Bronchial epithelial cell (primary cell): Measurements from ENCODE around the gene PSORS1C2. TPM values are rescaled to one million over a fixed set of nuclear protein-coding genes. Genes with fewer than 3 reads are reported as not detected.

Experiments
- DNase-seq: peaks from one replicate; pipeline ENCODE4 v3.0.0-alpha.2; 2010; ENCODE audit warnings: low read depth
- FAIRE-seq: peaks from 2 replicates; lab custom pipeline; 2011; peaks lifted over from hg19 to GRCh38; lab: Jason Lieb, UNC
- H3K27me3 ChIP-seq: 2 replicates; pipeline ENCODE4 v1.5.1; 2011; ENCODE audit warnings: low read length; ENCODE audit not compliant: control insufficient read depth, insufficient read depth
- H3K36me3 ChIP-seq: 2 replicates; pipeline ENCODE4 v1.5.1; 2011; ENCODE audit warnings: low read length; ENCODE audit not compliant: control insufficient read depth, insufficient read depth
- H3K4me3 ChIP-seq: 2 replicates; pipeline ENCODE4 v1.5.1; 2011; ENCODE audit warnings: mild to moderate bottlenecking, low read depth, low read length, control low read depth
- total RNA-seq: library from RNA; depleted of rRNA; stranded (reverse); fragments of >200 nt; gene quantifications from 2 replicates; pipeline ENCODE4 v1.2.1, GENCODE V29; 2014
- TF ChIP-seq, protein P1 (sequence below): IDR thresholded peaks from 2 replicates; pipeline ENCODE4 v1.5.1; 2011; ENCODE audit warnings: mild to moderate bottlenecking, moderate library complexity, low read length, control low read depth, inconsistent platforms; ENCODE audit not compliant: insufficient read depth, severe bottlenecking

Gene PSORS1C2
- total RNA-seq, 1 donor from 2014 or later = not detected

DNA sequence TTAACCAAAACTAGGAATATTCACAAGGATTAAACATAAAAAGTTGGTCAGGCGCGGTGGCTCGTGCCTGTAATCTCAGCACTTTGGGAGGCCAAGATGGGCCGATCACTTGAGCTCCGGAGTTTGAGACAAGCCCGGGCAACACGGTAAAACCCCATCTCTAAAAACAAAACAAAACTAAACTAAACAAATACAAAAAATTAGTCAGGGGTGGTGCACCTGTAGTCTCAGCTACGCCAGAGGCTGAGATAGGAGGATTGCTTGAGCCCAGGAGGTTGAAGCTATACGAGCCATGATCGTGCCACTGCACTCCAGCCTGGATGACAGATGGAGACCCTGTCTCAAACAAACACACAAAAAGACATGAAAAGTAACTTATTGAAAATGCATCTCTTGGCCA lies 3.2 kb downstream of the PSORS1C2 start:
- TF ChIP-seq, protein P1, sequence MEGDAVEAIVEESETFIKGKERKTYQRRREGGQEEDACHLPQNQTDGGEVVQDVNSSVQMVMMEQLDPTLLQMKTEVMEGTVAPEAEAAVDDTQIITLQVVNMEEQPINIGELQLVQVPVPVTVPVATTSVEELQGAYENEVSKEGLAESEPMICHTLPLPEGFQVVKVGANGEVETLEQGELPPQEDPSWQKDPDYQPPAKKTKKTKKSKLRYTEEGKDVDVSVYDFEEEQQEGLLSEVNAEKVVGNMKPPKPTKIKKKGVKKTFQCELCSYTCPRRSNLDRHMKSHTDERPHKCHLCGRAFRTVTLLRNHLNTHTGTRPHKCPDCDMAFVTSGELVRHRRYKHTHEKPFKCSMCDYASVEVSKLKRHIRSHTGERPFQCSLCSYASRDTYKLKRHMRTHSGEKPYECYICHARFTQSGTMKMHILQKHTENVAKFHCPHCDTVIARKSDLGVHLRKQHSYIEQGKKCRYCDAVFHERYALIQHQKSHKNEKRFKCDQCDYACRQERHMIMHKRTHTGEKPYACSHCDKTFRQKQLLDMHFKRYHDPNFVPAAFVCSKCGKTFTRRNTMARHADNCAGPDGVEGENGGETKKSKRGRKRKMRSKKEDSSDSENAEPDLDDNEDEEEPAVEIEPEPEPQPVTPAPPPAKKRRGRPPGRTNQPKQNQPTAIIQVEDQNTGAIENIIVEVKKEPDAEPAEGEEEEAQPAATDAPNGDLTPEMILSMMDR = no peak
- no peak for FAIRE-seq
- H3K27me3 ChIP-seq = no peaks in the 10 kb centered on the region
- H3K4me3 ChIP-seq = no peak overlapping the region
- no peak for DNase-seq
- H3K36me3 ChIP-seq = no peaks in the 10 kb centered on the region

- DNase-seq (no peak), FAIRE-seq (no peak)
- Histone ChIP-seq H3K4me3 (no peak overlapping the region), H3K27me3 (no peaks in the 10 kb centered on the region), H3K36me3 (no peaks in the 10 kb centered on the region)
- TF ChIP-seq, protein P1 = no peak
Observed at GRCh38 chr6:31132806-31133205, 6.1 kb downstream of the PSORS1C2 start.

DNA sequence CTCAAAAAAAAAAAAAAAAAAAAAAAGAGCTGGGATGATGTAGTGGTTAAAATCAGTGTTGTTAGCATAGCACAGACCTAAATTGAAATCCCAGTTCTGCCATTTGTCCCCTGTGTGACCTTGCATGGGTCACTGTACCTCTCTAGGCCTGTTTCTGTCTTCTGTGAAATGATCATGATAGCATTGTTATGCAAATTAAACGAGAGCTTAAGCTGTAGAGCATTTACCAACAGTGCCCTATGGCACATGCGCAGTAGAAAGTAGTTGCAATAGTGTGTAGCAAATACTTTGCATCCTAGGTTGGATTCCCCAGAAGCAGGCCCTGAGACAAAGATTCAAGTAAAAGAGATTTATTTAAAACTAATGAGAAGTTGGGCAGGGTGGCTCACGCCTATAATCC lies 7.3 kb downstream of the PSORS1C2 start:
- Histone ChIP-seq H3K4me3 (no peak overlapping the region), H3K27me3 (no peaks in the 10 kb centered on the region), H3K36me3 (peaks cover 1% of the 10 kb centered on the region)
- FAIRE-seq (no peak), DNase-seq (no peak)
- TF ChIP-seq, protein P1 = no peak

DNA sequence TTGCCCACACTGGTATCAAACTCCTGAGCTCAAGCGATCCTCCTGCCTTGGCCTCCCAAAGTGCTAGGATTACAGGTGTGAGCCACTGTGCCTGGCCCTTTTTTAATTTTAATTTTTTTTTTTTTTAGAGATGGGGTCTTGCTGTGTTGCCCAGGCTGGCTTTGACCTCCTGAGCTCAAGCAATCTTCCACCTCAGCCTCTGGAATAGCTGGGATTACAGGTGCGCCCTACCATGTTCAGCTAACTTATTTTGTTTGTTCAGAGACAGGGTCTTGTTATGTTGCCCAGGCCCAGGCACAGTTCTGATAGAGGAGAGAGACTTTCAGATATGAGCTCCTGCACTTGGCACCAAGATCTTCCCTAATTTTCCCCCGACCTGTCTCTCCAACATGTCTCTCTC lies 8.1 kb downstream of the PSORS1C2 start:
- peaks cover 1% of the 10 kb centered on the region for H3K36me3 ChIP-seq
- H3K4me3 ChIP-seq = no peak overlapping the region
- FAIRE-seq (no peak), DNase-seq (no peak)
- no peaks in the 10 kb centered on the region for H3K27me3 ChIP-seq
- TF ChIP-seq, protein P1 = no peak

- peaks cover 1% of the 10 kb centered on the region for H3K36me3 ChIP-seq
- H3K27me3 ChIP-seq = no peaks in the 10 kb centered on the region
- FAIRE-seq (no peak), DNase-seq (peak; percentile 25)
- TF ChIP-seq, protein P1 = no peak
- H3K4me3 ChIP-seq = no peak overlapping the region
Observed at GRCh38 chr6:31129130-31129529, 9.7 kb downstream of the PSORS1C2 start.

DNA sequence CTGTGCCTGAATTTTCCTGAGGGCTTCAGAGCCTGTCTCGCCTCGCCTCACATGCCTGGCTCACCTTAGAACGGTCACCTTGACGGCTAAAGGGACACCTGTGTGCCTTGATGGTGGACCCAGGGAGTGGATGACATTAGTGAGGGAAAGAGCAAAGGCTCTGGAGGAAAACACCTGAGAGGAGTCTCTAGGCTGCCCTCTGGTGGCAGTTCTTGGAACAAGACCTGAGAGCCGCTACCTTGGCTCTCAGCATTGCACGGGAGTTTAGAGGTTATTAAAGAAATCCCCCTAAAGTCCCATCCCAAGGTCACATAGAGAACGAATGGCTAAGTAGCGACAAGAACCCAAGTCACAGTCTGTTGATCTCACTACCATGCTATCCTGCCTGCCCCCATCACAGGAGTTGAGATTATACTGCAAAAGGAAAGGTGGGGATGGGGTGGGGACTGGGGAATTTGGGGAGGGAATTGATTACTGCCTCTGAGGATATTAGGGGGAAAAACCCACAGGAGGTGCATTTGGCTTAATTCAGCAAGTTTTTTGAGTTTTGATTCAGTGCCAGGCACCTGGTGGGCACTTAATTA lies 10.7 kb downstream of the PSORS1C2 start:
- FAIRE-seq (no peak), DNase-seq (peak; percentile 52)
- TF ChIP-seq, protein P1 = peak; percentile 94
- no peaks in the 10 kb centered on the region for H3K27me3 ChIP-seq
- no peak overlapping the region for H3K4me3 ChIP-seq
- H3K36me3 ChIP-seq = peaks cover 1% of the 10 kb centered on the region
